Measurements from ENCODE around the gene DNM3. TPM values are rescaled to one million over a fixed set of nuclear protein-coding genes. Genes with fewer than 3 reads are reported as not detected.

Gene DNM3
- total and polyA plus RNA-seq, 9 of the 15 experiments (the other 6 are each of a cell fraction or from before 2014, with no cell fraction given): 0.08 to 0.36 (median 0.22) TPM; not detected in 1

DNA sequence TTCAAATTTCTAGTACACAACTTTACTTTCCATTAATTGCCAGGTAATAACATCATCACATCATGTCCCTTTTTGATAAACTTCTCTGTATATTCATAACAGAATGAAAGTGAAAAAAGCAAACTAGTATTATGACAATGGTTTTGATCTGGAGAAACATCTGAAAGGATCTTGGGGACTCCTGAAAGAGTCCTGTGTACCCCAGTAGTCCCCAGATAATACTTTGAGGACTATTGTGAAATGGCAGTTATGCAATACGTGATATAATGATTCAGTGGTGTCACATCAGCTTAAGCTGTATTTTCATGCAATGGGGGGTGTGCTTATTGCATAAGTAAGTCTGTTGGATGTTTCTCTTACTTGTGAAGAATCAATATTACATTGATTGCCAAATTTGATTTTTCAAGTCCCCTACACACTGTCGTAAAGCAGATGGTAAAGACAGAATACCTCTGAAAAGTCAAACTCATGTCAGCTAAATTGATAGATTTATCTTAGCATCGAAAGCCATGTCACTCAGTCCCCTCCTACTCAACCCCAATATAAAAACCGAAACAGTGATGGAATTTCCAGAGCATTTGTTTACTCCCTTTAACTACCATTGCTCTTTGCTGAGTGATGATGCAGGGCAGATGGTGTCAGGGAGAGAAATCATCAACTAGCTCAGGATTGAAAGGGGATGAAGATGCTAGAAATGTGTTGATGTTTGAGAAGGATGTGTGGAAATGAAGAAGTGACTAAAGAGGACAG lies 432.5 kb downstream of the DNM3 start (continued):
- TF ChIP-seq, protein P1, sequence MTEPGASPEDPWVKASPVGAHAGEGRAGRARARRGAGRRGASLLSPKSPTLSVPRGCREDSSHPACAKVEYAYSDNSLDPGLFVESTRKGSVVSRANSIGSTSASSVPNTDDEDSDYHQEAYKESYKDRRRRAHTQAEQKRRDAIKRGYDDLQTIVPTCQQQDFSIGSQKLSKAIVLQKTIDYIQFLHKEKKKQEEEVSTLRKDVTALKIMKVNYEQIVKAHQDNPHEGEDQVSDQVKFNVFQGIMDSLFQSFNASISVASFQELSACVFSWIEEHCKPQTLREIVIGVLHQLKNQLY (CRISPR knock-in tag; conservative IDR thresholded peaks at IDR 0.05): no peak
- no peak for TF ChIP-seq CEBPG (CRISPR knock-in tag; IDR thresholded peaks at IDR 0.05)
- TF ChIP-seq CEBPG (tag; conservative IDR thresholded peaks at IDR 0.05 in 1 of 2, IDR thresholded peaks at IDR 0.05 in 1 of 2): peak; percentile 72 to 78

DNA sequence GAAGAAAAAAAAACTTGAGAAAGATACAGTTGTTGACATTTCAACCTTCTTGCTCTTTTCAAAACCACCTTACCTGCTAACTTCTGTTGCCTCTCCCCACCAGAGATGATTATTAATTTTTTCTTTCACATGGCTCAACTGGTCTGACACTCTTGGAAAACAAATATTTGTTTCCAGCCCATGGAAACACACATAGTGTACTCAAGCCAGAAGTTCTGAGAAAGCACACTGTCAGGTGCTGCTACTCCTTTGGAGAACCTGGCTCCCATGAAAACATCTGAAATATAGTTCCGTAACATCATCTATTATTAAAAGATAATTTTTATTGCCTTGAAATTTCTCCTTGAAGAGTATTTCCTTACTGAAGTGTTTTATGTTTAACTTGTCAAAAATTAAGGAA lies 434.2 kb downstream of the DNM3 start:
- FAIRE-seq (no peak), DNase-seq (ENCODE audit: extremely low read depth in 1 of 4, low spot score in 3 of 4) (no peak), ATAC-seq (no peak)
- WGBS (ENCODE audit: insufficient coverage, low coverage, missing lambda C conversion rate): 12% methylated on average over 1 of the region's 1 CpG
- Histone ChIP-seq H3K4me3 (no peak overlapping the region), H3K9me1 (ENCODE audit: control insufficient read depth, insufficient read depth, low read length) (no peaks in the 10 kb centered on the region), H4K20me1 (replicated peaks; ENCODE audit: control insufficient read depth, insufficient read depth, low read length) (no peaks in the 10 kb centered on the region), H2AFZ (ENCODE audit: low read depth, low read length) (no peak overlapping the region), H3K4me1 (replicated peaks in 1 of 2; ENCODE audit: control insufficient read depth in 2 of 2, insufficient read depth in 2 of 2, low read length in 2 of 2) (no peaks in the 10 kb centered on the region), H3K79me2 (ENCODE audit: control insufficient read depth, insufficient read depth, low read length) (no peaks in the 10 kb centered on the region), H3K27me3 (ENCODE audit: control insufficient read depth in 2 of 2, insufficient read depth in 2 of 2, low read length in 2 of 2) (no peaks in the 10 kb centered on the region), H3K4me2 (ENCODE audit: insufficient read depth, low read length) (no peak overlapping the region), H3K9me3 (replicated peaks; ENCODE audit: control insufficient read depth, insufficient read depth, low read depth, low read length) (no peaks in the 10 kb centered on the region), H3K27ac (ENCODE audit: extremely low read depth, low read depth, low read length) (no peak overlapping the region), H3K9ac (ENCODE audit: insufficient read depth in 1 of 2, low read depth in 2 of 2, low read length in 2 of 2) (no peak overlapping the region), H3K36me3 (ENCODE audit: control insufficient read depth, insufficient read depth, low read length) (no peaks in the 10 kb centered on the region)
- in situ Hi-C loops (cut with MboI): no loop called here
- ChIA-PET POLR2A (interaction anchor here (0.7 to 1.4 kb wide), 2 partner anchors 19 to 306 kb away, joined by 3 to 4 read pairs; no protein-coding TSS in a partner anchor), CTCF (ENCODE audit: low intra/inter-chr PET ratio) (no interaction called here)
- TF ChIP-seq ZNF79 (CRISPR knock-in tag; IDR thresholded peaks at IDR 0.05; ENCODE audit: low read depth): no peak
- intact Hi-C loops (cut with micrococcal nuclease): no loop called here
- no TSS peak for BruUV-seq (replicated peaks)
